ENCODE measurements around the gene SHISA8. TPM values are rescaled to one million over a fixed set of nuclear protein-coding genes. Genes with fewer than 3 reads are reported as not detected.

SHISA8 gene
- total RNA-seq, 1 donor from 2014 or later = 10.2 TPM

DNA sequence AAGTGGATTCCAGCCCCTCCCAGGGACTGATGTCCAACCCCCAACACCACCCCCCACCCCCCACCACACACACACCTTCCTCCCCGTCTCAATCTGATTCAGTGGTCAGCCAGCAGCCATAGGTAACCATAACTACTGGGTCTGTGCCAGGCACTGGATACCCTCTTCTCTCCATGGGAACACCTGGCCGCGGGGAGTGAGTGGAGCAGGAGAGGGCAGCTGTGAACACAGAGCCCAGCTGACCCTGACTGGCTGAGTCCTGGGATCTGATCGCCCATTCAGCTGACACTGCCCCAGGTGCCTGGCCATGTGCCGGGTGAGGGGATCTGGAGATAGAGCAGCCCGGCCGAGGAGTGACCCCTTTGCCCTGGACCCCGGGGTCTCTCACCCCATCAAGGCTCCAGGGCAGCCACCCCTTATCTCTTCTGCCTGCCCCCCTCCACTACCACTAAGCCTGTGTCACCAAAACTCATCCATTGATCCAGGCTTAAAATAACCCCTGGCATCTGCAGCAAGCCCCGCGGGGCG, 2.6 kb upstream of the SHISA8 start:
- DNase-seq (no peak), ATAC-seq (no peak)
- intact Hi-C loops (cut with micrococcal nuclease) = no loop called here

- DNase-seq (no peak), ATAC-seq (no peak)
- intact Hi-C loops (cut with micrococcal nuclease) = no loop called here
Observed at GRCh38 chr22:41916745-41917358, 2.0 kb upstream of the SHISA8 start.

DNA sequence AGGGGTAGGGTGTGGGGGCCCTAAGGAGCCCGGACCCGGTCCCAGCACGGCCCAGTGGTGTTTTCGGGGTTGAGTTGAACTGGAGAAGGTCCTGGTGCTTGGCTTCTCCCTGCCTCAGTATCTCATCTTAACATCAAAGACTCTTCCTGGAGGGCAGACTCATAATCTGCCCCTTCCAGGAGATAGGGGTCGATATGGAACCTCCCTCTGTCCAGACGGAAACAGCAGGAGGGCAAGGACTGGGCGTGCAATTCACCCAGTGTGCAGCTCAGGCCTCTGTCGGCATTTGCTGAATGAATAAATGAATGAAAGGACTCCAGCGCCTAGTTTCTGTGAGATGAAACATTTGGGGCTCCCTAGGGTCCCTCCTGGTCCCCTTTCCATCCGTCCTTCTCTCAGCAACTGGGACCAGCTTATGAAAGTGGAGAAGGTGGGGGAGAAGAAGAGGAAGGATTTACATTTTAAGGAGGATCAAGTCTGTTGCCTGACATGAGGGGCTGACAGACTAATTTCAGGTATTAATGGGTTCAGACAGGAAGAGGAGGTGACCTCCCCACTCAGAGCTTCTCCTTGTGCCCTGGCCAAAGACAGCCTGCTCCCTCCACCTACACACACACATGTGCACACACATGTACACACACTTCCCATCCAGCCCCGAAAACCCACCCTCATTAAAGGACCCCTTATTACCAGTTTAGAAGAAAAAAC, 1.1 kb upstream of the SHISA8 start:
- intact Hi-C loops (cut with micrococcal nuclease) = no loop called here
- no peak for DNase-seq
- ATAC-seq = no peak

DNA sequence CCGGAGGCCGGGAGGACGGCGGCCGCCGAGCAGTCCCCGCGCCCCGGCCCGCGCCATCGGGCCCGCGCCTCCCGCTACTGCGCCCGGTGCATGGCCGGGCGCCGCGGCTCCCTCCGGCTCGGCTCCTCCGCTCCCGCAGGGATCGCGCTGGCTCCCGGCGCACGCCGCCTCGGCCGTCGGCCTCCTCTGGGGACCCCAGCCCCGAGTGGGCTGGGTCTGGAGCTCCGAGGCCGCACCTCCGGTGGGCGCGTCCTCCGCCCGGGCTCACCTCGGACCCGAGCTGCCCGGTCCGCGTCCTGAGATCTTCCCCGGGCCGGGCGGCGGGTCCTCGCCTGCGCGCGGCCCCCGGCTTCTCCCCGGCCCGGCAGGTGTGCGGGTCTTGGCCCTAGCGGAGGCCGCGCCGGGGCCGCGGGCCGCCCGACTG, 251 bp downstream of the SHISA8 start:
- intact Hi-C loops (cut with micrococcal nuclease) = no loop called here
- ATAC-seq (no peak), DNase-seq (no peak)

- intact Hi-C loops (cut with micrococcal nuclease) = no loop called here
- no peak for DNase-seq
- ATAC-seq = no peak
Observed at GRCh38 chr22:41913842-41914534, 886 bp downstream of the SHISA8 start.

DNA sequence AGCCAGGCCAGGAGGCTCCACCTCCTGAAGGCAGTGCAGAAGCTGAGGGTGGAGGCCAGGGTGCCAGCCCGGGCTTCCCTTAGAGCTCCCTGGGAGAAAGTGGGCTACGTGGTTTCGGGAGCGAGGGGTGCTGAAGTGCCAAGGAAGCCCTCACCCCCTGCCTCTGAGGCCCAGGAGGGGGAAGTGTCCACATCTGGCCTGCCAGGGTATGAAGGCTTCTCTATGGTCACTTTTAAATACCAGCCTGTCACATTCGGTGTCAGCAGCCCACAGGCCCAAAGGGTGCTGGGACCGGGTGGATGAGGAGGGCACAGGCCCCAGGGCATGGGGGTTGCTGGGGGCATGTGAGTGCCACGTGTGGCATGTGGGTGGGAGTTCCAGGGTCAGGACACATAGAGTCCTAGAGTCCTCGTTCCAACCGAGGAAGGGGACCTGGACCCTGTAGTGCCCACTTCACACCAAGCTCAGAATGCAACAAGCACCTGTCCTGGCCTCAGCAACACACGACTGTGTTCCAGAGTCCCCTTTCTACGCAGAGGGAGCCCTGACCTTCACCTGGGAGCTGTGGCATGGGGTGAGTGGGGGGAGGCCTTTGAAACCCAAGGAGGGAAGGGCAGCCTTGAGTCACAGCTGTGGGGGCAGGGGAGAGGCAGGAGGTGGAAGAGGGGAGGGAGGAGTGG, 1.7 kb downstream of the SHISA8 start:
- ATAC-seq (no peak), DNase-seq (no peak)
- intact Hi-C loops (cut with micrococcal nuclease) = no loop called here

- DNase-seq (no peak), ATAC-seq (no peak)
- intact Hi-C loops (cut with micrococcal nuclease) = no loop called here
Observed at GRCh38 chr22:41912338-41913039, 2.4 kb downstream of the SHISA8 start.

DNA sequence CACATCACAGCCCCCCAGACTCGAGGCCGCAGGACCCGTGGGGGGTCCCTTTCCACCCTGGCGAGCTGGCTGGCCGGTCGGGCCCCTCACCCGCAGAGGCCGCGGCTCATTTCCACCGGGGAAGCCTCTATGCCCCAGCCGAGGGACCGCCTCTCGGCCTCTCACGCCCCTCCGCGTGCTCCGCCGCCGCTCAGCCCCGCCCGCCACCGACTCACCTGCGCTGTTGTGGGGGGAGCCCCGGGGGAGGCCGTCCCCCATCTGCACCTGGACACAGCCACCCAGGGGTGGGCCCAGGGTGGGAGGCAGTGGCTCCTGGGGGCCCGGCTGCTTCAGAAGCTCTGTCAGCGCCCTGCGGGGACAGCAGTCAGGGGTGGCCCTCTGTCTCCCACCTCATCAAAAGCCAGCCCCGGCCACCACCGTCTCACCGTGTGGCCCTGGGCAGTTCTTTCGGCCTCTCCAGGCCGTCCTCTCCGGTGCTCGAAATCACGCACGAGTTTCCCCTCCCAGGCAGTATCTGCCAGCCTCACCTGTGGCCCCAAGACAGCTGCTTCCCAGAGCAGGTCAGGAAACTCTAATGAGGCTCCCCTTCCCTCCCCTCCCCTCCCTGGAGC, 3.8 kb downstream of the SHISA8 start:
- DNase-seq = no peak
- intact Hi-C loops (cut with micrococcal nuclease) = no loop called here
- ATAC-seq = peak; percentile 2

DNA sequence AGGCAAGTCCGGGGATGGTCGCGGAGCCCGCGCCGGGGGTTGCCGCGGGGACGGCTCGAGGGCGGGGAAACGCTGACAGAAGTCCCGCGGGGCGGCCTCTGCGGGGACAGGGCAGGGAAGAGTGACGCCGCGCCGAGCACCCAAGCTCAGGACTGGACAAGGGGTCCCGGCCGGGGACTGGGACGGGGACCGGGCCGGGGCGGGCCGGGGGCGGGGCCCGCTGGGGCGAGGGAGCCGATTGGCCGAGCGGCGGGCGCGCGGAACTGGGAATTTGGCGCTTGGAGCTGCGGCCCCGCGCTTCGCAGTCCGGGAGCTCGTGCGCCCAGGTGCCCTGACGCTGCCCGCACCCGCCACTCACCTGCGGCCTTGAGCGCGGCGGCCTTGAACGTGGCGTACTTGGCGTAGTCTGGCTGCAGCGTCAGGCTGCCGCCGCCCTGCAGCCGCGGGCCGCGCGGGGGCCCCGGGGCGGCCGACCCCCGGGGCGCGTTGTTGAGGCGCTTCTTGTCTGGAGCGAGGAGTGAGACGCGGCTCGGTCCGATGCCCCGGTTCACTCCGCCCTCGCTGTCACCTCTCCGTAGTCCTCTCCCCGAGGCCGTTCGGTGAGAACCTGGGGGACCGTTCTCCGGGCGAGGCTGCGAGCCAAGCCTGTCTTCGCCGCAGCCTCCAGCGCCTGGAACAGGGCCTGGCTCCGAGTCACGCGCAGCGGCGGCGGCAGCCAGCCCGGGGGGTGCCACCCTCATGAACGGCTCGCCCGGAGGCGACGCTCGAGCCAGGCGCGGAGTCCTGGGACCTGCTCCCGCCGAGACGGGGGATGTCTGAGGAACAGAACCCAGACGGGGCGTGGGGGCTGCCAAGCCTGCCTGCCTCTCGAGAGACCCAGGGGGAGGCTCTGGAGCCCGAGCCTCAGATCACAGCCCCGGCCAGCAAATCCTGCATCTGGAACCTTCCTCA, 4.5 kb downstream of the SHISA8 start:
- ATAC-seq (peak; percentile 78), DNase-seq (peak; percentile 82)
- intact Hi-C loops (cut with micrococcal nuclease) = no loop called here

DNA sequence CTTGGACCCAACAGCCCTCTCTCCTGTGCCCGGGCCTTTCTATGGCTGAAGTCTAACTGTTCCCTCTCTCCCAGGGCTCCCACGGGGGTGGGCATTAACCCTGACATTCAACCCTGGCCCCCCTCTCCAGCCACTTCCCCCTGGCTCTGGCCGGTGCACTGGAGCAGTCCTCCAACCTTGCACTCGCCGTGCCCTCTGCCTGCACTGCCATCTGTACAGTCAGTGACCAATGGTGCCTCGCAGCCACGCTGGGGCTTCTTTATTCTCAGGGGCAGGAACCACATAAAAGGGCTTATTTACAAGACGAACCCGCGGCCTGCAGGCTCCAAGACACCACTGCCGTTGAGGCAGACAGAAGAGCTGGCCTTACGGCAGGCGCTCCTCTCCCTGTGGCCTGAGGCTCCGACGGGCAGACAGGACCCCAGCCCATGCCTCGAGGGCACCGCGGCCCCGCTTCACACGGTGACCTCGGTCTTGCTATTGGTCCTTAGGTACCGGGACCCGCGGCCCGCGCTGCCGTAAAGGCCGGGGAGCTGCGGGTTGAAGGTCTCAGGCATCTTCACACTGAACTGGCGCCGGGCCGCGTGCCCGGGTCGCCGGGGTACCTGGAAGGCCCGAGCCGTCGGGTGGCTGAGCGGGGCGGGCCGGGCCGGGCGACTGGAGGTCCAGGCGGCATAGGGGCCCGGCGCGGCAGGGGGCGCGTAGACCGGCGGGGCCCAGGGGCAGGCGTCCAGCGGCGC, 5.4 kb downstream of the SHISA8 start:
- DNase-seq (no peak), ATAC-seq (peak; percentile 3)
- intact Hi-C loops (cut with micrococcal nuclease) = no loop called here

- DNase-seq (no peak), ATAC-seq (no peak)
- intact Hi-C loops (cut with micrococcal nuclease) = no loop called here
Observed at GRCh38 chr22:41908411-41909309, 6.2 kb downstream of the SHISA8 start.

- intact Hi-C loops (cut with micrococcal nuclease) = no loop called here
- DNase-seq = no peak
- no peak for ATAC-seq
Observed at GRCh38 chr22:41907436-41908401, 7.2 kb downstream of the SHISA8 start.

GRCh38 chr22:41906822-41907221, 8.1 kb downstream of the SHISA8 start:
- DNase-seq (no peak), ATAC-seq (no peak)
- intact Hi-C loops (cut with micrococcal nuclease) = no loop called here

DNA sequence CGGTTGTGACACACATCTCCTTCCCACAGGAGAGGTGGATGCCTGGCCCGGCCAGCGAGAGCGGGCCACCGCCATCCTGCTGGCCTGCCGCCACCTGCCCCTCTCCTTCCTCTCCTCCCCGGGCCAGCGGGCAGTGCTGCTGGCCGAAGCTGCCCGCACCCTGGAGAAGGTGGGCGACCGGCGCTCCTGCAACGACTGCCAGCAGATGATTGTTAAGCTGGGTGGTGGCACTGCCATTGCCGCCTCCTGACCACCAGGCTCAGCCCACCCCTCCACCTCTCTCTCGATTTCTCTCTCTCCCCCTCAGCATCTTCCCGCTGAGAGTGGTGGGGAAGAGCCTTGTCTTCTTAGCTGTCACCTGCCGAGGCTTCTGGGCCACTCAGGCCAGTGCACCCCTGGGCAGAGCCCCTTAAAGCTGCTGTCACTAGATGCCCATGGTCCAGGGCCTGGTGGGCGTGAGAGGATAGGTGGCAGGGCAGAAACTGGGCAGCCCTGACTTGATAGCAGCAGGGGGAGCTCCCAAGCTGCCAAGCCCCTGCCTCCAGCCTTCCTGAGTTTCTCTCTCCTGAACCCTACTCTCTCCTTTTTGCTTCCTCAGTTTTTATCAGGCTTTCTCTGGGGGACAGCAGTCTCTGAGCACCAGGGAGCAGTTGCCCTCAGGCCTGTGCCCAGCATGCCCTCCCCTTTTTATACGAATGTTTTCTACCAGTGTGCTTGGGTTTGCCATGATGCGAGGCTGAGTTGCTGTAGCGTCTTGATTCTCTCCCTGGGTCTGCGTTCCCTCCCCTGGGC, 9.3 kb downstream of the SHISA8 start:
- intact Hi-C loops (cut with micrococcal nuclease) = no loop called here
- no peak for ATAC-seq

More for the DNA sequence above, 9.3 kb downstream of the SHISA8 start:
- DNase-seq = no peak

Measured in left ventricle myocardium superior (tissue), 1 donor.